GM23338 (cell line): ENCODE measurements around the gene FAM171A2. TPM values are rescaled to one million over a fixed set of nuclear protein-coding genes. Genes with fewer than 3 reads are reported as not detected.

Experiments
- ATAC-seq: fragments of 200-7000 bp; cut with Tn5 transposase; 3 replicates; pipeline ENCODE4 v1.9.1; 2020
- DNase-seq: peaks from one replicate; pipeline ENCODE4 v3.0.0-alpha.2; 2015; ENCODE audit warnings: low spot score
- H2AFZ ChIP-seq: fragments of 200-600 bp; sonication (generic); 2 replicates; pipeline ENCODE4 v1.8.0; 2016; ENCODE audit warnings: antibody characterized with exemption, mild to moderate bottlenecking, moderate library complexity
- H3F3A ChIP-seq: fragments of 200-600 bp; sonication (generic); replicated peaks from 2 replicates; pipeline ENCODE4 v1.8.0; 2017; ENCODE audit warnings: antibody characterized with exemption, mixed run types, low read depth
- H3K27ac ChIP-seq: fragments of 200-600 bp; sonication (generic); 2 replicates; pipeline ENCODE4 v1.6.1; 2016; ENCODE audit warnings: low read depth
- H3K27me3 ChIP-seq: fragments of 200-600 bp; sonication (generic); 2 replicates; pipeline ENCODE4 v1.8.0; 2016; ENCODE audit warnings: mild to moderate bottlenecking, mixed run types, moderate library complexity; ENCODE audit not compliant: insufficient read depth
- H3K36me3 ChIP-seq: fragments of 200-600 bp; sonication (generic); 2 replicates; pipeline ENCODE4 v1.8.0; 2016; ENCODE audit warnings: mild to moderate bottlenecking; ENCODE audit not compliant: insufficient read depth
- H3K4me1 ChIP-seq: fragments of 200-600 bp; sonication (generic); 2 replicates; pipeline ENCODE4 v1.8.0; 2016; ENCODE audit warnings: mild to moderate bottlenecking, moderate library complexity; ENCODE audit not compliant: insufficient read depth
- H3K4me2 ChIP-seq: fragments of 200-600 bp; sonication (generic); 2 replicates; pipeline ENCODE4 v1.7.1; 2017; ENCODE audit warnings: mixed run types
- H3K4me3 ChIP-seq: fragments of 200-600 bp; sonication (generic); 2 replicates; pipeline ENCODE4 v1.6.1; 2016; ENCODE audit warnings: mixed run types
- H3K79me2 ChIP-seq: fragments of 200-600 bp; sonication (generic); replicated peaks from 2 replicates; pipeline ENCODE4 v1.8.0; 2017; ENCODE audit warnings: mild to moderate bottlenecking; ENCODE audit not compliant: insufficient read depth
- H3K9me2 ChIP-seq: fragments of 200-600 bp; sonication (generic); 2 replicates; pipeline ENCODE4 v1.8.0; 2017; ENCODE audit not compliant: insufficient read depth
- H4K20me1 ChIP-seq: fragments of 200-600 bp; sonication (generic); replicated peaks from 2 replicates; pipeline ENCODE4 v1.8.0; 2017; ENCODE audit warnings: mild to moderate bottlenecking; ENCODE audit not compliant: insufficient read depth
- H3K27ac Mint-ChIP-seq: 2 replicates; pipeline ENCODE4 v1.8.0; 2020; ENCODE audit warnings: inconsistent platforms, mild to moderate bottlenecking, moderate library complexity, mixed read lengths
- H3K27me3 Mint-ChIP-seq: 3 replicates; pipeline ENCODE4 v1.8.0; 2022; ENCODE audit warnings: low read depth, mild to moderate bottlenecking, moderate library complexity, mixed read lengths, inconsistent platforms; ENCODE audit not compliant: insufficient read depth, poor library complexity
- H3K36me3 Mint-ChIP-seq: 3 replicates; pipeline ENCODE4 v1.8.0; 2021; ENCODE audit warnings: low read depth, mild to moderate bottlenecking, inconsistent platforms, moderate library complexity, mixed read lengths
- H3K4me1 Mint-ChIP-seq: 3 replicates; pipeline ENCODE4 v1.8.0; 2020; ENCODE audit warnings: mild to moderate bottlenecking, inconsistent platforms, mixed read lengths
- H3K4me3 Mint-ChIP-seq: 3 replicates; pipeline ENCODE4 v1.8.0; 2021; ENCODE audit warnings: moderate library complexity, mild to moderate bottlenecking, inconsistent platforms, mixed read lengths
- H3K9me3 Mint-ChIP-seq: 3 replicates; pipeline ENCODE4 v1.8.0; 2020; ENCODE audit warnings: moderate library complexity, mild to moderate bottlenecking, inconsistent platforms, mixed read lengths
- CREB1 ChIP-seq: fragments of 250-450 bp; sonication (Bioruptor Pico); IDR thresholded peaks from 2 replicates; pipeline ENCODE4 v1.5.0; 2020; ENCODE audit warnings: low read depth, mild to moderate bottlenecking, moderate library complexity
- EZH2 ChIP-seq: fragments of 200-600 bp; sonication (generic); IDR thresholded peaks from one replicate; pipeline ENCODE4 v1.8.0; 2017; ENCODE audit warnings: antibody characterized with exemption, mild to moderate bottlenecking, low read depth; ENCODE audit not compliant: unreplicated experiment
- EZH2phosphoT487 ChIP-seq: fragments of 200-600 bp; sonication (generic); IDR thresholded peaks from one replicate; pipeline ENCODE4 v1.8.1; 2018; ENCODE audit warnings: antibody characterized with exemption; ENCODE audit not compliant: unreplicated experiment
- JUNB ChIP-seq: IDR thresholded peaks from one replicate; pipeline ENCODE4 v1.6.1; 2016; ENCODE audit warnings: antibody characterized with exemption; ENCODE audit not compliant: unreplicated experiment
- NANOG ChIP-seq: IDR thresholded peaks from 2 replicates; pipeline ENCODE4 v1.6.1; 2016; ENCODE audit warnings: antibody characterized with exemption, borderline replicate concordance
- POLR2AphosphoS5 ChIP-seq: IDR thresholded peaks from 2 replicates; pipeline ENCODE4 v1.6.1; 2016; ENCODE audit warnings: antibody characterized with exemption, low read depth
- STAT1 ChIP-seq: IDR thresholded peaks from one replicate; pipeline ENCODE4 v1.6.1; 2016; ENCODE audit warnings: antibody characterized with exemption; ENCODE audit not compliant: unreplicated experiment
- ZNF114 ChIP-seq: fragments of 250-450 bp; sonication (Bioruptor Pico); IDR thresholded peaks from 2 replicates; pipeline ENCODE4 v1.5.0; 2020; ENCODE audit warnings: mild to moderate bottlenecking, moderate library complexity
- ZNF331 ChIP-seq: fragments of 250-450 bp; sonication (Bioruptor Pico); IDR thresholded peaks from 2 replicates; pipeline ENCODE4 v1.5.0; 2020; ENCODE audit warnings: low read depth, mild to moderate bottlenecking, moderate library complexity
- polyA plus RNA-seq: library from polyadenylated mRNA; unstranded; fragments of >200 nt; fragmentation: Nextera tagmentation; extraction: Ambion mirVana; gene quantifications from 2 replicates; pipeline ENCODE4 v1.2.1, GENCODE V29; 2016
- total RNA-seq: library from RNA; depleted of rRNA; stranded (reverse); fragments of >200 nt; shearing (Covaris generic); gene quantifications from 2 replicates; pipeline ENCODE4 v1.2.3, GENCODE V29; 2014
- TF ChIP-seq, protein P1 (sequence below): IDR thresholded peaks from one replicate; pipeline ENCODE4 v1.6.1; 2018; ENCODE audit warnings: antibody characterized with exemption; ENCODE audit not compliant: unreplicated experiment
- TF ChIP-seq, protein P2 (sequence below): IDR thresholded peaks from 2 replicates; pipeline ENCODE4 v1.6.1; 2016; ENCODE audit warnings: antibody characterized with exemption
- TF ChIP-seq, protein P3 (sequence below), 2 experiments: fragments of 200-600 bp in 1 of 2; sonication (generic) in 1 of 2; conservative IDR thresholded peaks; 2 replicates each; pipeline versions ENCODE4 v1.5.1 to v1.6.1; 2016 to 2017; ENCODE audit warnings: antibody characterized with exemption in 2 of 2, low read depth in 2 of 2, mild to moderate bottlenecking in 2 of 2, moderate library complexity in 1 of 2
- TF ChIP-seq, protein P4 (sequence below): fragments of 250-450 bp; sonication (Bioruptor Pico); IDR thresholded peaks from 2 replicates; pipeline ENCODE4 v1.5.0; 2020; ENCODE audit warnings: mild to moderate bottlenecking, moderate library complexity

FAM171A2 gene
- total and polyA plus RNA-seq, 2 experiments from 2014 or later: 4.1 to 35.4 TPM

DNA sequence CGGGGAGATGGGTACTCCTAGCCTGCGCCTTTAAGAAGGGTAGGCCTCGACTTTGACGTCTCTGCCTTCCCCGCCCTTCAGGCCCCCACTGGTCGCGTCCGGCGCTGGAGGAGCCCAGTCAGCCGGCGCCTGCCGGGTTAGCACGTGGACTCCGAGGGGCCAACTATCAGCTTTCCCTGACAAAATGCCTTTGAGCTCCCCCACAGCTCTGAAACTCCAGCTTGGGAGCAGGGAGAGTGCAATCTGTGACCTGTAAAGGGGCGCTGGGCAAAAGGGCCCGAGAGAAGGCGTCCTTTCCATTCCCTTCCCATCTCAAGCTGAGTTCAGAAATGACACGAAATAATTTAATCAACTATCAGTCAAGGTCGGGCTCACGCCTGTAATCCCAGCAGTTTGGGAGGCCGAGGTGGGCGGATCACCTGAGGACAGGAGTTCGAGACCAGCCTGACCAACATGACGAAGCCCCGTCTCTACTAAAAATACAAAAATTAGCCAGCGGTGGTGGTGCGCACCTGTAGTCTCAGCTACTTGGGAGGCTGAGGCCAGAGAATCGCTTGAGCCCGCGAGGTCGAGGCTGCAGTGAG is 36.7 kb downstream of the FAM171A2 start:
- Histone ChIP-seq H3K79me2 (peaks cover 9% of the 10 kb centered on the region), H3K27me3 (peaks cover 16% of the 10 kb centered on the region), H3K4me1 (no peaks in the 10 kb centered on the region; the same call in 1 of the 2 replicates), H3K36me3 (0 out of 2 replicates have a peak, but pooled peaks cover 4% of the 10 kb centered on the region), H3F3A (peaks cover 8% of the 10 kb centered on the region; the same call in 1 of the 2 replicates), H3K9me2 (no peaks in the 10 kb centered on the region), H3K27ac (no peak overlapping the region), H4K20me1 (no peaks in the 10 kb centered on the region), H3K4me2 (peak overlapping the region; percentile 53; the same call in 1 of the 2 replicates), H3K4me3 (peak overlapping the region; percentile 42; the same call in 1 of the 2 replicates), H2AFZ (no peak overlapping the region)
- peaks cover 7% of the 10 kb centered on the region; the same call in 2 of the 3 replicates for H3K36me3 Mint-ChIP-seq
- ATAC-seq: peak; percentile 61
- peak overlapping the region; percentile 54; the same call in 2 of the 3 replicates for H3K4me3 Mint-ChIP-seq
- no peak overlapping the region for H3K27ac Mint-ChIP-seq
- peak; percentile 99 for DNase-seq
- peaks cover 11% of the 10 kb centered on the region; the same call in 2 of the 3 replicates for H3K4me1 Mint-ChIP-seq
- TF ChIP-seq, protein P1, sequence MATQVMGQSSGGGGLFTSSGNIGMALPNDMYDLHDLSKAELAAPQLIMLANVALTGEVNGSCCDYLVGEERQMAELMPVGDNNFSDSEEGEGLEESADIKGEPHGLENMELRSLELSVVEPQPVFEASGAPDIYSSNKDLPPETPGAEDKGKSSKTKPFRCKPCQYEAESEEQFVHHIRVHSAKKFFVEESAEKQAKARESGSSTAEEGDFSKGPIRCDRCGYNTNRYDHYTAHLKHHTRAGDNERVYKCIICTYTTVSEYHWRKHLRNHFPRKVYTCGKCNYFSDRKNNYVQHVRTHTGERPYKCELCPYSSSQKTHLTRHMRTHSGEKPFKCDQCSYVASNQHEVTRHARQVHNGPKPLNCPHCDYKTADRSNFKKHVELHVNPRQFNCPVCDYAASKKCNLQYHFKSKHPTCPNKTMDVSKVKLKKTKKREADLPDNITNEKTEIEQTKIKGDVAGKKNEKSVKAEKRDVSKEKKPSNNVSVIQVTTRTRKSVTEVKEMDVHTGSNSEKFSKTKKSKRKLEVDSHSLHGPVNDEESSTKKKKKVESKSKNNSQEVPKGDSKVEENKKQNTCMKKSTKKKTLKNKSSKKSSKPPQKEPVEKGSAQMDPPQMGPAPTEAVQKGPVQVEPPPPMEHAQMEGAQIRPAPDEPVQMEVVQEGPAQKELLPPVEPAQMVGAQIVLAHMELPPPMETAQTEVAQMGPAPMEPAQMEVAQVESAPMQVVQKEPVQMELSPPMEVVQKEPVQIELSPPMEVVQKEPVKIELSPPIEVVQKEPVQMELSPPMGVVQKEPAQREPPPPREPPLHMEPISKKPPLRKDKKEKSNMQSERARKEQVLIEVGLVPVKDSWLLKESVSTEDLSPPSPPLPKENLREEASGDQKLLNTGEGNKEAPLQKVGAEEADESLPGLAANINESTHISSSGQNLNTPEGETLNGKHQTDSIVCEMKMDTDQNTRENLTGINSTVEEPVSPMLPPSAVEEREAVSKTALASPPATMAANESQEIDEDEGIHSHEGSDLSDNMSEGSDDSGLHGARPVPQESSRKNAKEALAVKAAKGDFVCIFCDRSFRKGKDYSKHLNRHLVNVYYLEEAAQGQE: no peak
- TF ChIP-seq JUNB: no peak
- TF ChIP-seq, protein P2, sequence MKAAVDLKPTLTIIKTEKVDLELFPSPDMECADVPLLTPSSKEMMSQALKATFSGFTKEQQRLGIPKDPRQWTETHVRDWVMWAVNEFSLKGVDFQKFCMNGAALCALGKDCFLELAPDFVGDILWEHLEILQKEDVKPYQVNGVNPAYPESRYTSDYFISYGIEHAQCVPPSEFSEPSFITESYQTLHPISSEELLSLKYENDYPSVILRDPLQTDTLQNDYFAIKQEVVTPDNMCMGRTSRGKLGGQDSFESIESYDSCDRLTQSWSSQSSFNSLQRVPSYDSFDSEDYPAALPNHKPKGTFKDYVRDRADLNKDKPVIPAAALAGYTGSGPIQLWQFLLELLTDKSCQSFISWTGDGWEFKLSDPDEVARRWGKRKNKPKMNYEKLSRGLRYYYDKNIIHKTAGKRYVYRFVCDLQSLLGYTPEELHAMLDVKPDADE: no peak
- TF ChIP-seq EZH2: peak; percentile 14
- TF ChIP-seq EZH2phosphoT487: no peak
- no peak for TF ChIP-seq NANOG
- no peak; the same call in 1 of the 2 replicates for TF ChIP-seq POLR2AphosphoS5
- TF ChIP-seq STAT1: no peak
- TF ChIP-seq, protein P3, sequence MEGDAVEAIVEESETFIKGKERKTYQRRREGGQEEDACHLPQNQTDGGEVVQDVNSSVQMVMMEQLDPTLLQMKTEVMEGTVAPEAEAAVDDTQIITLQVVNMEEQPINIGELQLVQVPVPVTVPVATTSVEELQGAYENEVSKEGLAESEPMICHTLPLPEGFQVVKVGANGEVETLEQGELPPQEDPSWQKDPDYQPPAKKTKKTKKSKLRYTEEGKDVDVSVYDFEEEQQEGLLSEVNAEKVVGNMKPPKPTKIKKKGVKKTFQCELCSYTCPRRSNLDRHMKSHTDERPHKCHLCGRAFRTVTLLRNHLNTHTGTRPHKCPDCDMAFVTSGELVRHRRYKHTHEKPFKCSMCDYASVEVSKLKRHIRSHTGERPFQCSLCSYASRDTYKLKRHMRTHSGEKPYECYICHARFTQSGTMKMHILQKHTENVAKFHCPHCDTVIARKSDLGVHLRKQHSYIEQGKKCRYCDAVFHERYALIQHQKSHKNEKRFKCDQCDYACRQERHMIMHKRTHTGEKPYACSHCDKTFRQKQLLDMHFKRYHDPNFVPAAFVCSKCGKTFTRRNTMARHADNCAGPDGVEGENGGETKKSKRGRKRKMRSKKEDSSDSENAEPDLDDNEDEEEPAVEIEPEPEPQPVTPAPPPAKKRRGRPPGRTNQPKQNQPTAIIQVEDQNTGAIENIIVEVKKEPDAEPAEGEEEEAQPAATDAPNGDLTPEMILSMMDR (conservative IDR thresholded peaks at IDR 0.05; ENCODE audit: low read depth in 2 of 2): no peak
- TF ChIP-seq ZNF114 (CRISPR knock-in tag): no peak
- peak; percentile 68 for TF ChIP-seq CREB1
- TF ChIP-seq ZNF331: no peak
- TF ChIP-seq, protein P4, sequence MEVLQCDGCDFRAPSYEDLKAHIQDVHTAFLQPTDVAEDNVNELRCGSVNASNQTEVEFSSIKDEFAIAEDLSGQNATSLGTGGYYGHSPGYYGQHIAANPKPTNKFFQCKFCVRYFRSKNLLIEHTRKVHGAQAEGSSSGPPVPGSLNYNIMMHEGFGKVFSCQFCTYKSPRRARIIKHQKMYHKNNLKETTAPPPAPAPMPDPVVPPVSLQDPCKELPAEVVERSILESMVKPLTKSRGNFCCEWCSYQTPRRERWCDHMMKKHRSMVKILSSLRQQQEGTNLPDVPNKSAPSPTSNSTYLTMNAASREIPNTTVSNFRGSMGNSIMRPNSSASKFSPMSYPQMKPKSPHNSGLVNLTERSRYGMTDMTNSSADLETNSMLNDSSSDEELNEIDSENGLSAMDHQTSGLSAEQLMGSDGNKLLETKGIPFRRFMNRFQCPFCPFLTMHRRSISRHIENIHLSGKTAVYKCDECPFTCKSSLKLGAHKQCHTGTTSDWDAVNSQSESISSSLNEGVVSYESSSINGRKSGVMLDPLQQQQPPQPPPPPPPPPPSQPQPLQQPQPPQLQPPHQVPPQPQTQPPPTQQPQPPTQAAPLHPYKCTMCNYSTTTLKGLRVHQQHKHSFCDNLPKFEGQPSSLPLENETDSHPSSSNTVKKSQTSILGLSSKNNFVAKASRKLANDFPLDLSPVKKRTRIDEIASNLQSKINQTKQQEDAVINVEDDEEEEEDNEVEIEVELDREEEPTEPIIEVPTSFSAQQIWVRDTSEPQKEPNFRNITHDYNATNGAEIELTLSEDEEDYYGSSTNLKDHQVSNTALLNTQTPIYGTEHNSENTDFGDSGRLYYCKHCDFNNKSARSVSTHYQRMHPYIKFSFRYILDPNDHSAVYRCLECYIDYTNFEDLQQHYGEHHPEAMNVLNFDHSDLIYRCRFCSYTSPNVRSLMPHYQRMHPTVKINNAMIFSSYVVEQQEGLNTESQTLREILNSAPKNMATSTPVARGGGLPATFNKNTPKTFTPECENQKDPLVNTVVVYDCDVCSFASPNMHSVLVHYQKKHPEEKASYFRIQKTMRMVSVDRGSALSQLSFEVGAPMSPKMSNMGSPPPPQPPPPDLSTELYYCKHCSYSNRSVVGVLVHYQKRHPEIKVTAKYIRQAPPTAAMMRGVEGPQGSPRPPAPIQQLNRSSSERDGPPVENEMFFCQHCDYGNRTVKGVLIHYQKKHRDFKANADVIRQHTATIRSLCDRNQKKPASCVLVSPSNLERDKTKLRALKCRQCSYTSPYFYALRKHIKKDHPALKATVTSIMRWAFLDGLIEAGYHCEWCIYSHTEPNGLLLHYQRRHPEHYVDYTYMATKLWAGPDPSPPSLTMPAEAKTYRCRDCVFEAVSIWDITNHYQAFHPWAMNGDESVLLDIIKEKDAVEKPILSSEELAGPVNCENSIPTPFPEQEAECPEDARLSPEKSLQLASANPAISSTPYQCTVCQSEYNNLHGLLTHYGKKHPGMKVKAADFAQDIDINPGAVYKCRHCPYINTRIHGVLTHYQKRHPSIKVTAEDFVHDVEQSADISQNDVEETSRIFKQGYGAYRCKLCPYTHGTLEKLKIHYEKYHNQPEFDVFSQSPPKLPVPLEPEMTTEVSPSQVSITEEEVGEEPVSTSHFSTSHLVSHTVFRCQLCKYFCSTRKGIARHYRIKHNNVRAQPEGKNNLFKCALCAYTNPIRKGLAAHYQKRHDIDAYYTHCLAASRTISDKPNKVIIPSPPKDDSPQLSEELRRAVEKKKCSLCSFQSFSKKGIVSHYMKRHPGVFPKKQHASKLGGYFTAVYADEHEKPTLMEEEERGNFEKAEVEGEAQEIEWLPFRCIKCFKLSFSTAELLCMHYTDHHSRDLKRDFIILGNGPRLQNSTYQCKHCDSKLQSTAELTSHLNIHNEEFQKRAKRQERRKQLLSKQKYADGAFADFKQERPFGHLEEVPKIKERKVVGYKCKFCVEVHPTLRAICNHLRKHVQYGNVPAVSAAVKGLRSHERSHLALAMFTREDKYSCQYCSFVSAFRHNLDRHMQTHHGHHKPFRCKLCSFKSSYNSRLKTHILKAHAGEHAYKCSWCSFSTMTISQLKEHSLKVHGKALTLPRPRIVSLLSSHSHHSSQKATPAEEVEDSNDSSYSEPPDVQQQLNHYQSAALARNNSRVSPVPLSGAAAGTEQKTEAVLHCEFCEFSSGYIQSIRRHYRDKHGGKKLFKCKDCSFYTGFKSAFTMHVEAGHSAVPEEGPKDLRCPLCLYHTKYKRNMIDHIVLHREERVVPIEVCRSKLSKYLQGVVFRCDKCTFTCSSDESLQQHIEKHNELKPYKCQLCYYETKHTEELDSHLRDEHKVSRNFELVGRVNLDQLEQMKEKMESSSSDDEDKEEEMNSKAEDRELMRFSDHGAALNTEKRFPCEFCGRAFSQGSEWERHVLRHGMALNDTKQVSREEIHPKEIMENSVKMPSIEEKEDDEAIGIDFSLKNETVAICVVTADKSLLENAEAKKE (CRISPR knock-in tag): no peak
- no peaks in the 10 kb centered on the region for H3K9me3 Mint-ChIP-seq
- H3K27me3 Mint-ChIP-seq: peaks cover 24% of the 10 kb centered on the region
